ENCODE data around the gene MRPL42. TPM values are rescaled to one million over a fixed set of nuclear protein-coding genes. Genes with fewer than 3 reads are reported as not detected.

The MRPL42 gene
- total RNA-seq, 1 donor: 29.0 TPM

GRCh38 chr12:93526786-93527428 lies 59.6 kb downstream of the MRPL42 start:
- no peak for TF ChIP-seq CTCF (IDR thresholded peaks at IDR 0.05; ENCODE audit: extremely low read depth, low read depth, low read length)
- Histone ChIP-seq H2AFZ (ENCODE audit: low read length) (no peak overlapping the region), H3K4me2 (ENCODE audit: insufficient read depth, low read length) (peak overlapping the region; percentile 2), H3K27ac (ENCODE audit: low read depth, low read length) (no peak overlapping the region), H3K4me3 (ENCODE audit: insufficient read depth, low read length) (no peak overlapping the region), H3K4me1 (ENCODE audit: insufficient read depth, low read length) (peaks cover 10% of the 10 kb centered on the region), H3K36me3 (ENCODE audit: insufficient read depth, low read length) (no peaks in the 10 kb centered on the region), H3K27me3 (ENCODE audit: insufficient read depth, low read length) (no peaks in the 10 kb centered on the region), H3K9me3 (ENCODE audit: low read depth, low read length) (no peaks in the 10 kb centered on the region), H3K79me2 (ENCODE audit: insufficient read depth, low read length) (no peaks in the 10 kb centered on the region), H4K20me1 (ENCODE audit: insufficient read depth, low read length) (no peaks in the 10 kb centered on the region)
- no peak for DNase-seq (ENCODE audit: insufficient read length, low spot score, missing footprints)

GRCh38 chr12:93530358-93530757 lies 63.0 kb downstream of the MRPL42 start:
- no peaks in the 10 kb centered on the region for H4K20me1 ChIP-seq (ENCODE audit: insufficient read depth, low read length)
- no peak overlapping the region for H2AFZ ChIP-seq (ENCODE audit: low read length)
- DNase-seq (ENCODE audit: insufficient read length, low spot score, missing footprints): no peak
- H3K4me2 ChIP-seq (ENCODE audit: insufficient read depth, low read length): no peak overlapping the region
- H3K36me3 ChIP-seq (ENCODE audit: insufficient read depth, low read length): no peaks in the 10 kb centered on the region
- no peaks in the 10 kb centered on the region for H3K79me2 ChIP-seq (ENCODE audit: insufficient read depth, low read length)
- H3K4me3 ChIP-seq (ENCODE audit: insufficient read depth, low read length): no peak overlapping the region
- no peaks in the 10 kb centered on the region for H3K9me3 ChIP-seq (ENCODE audit: low read depth, low read length)
- no peak overlapping the region for H3K27ac ChIP-seq (ENCODE audit: low read depth, low read length)
- no peaks in the 10 kb centered on the region for H3K27me3 ChIP-seq (ENCODE audit: insufficient read depth, low read length)
- TF ChIP-seq CTCF (IDR thresholded peaks at IDR 0.05; ENCODE audit: extremely low read depth, low read depth, low read length): no peak
- H3K4me1 ChIP-seq (ENCODE audit: insufficient read depth, low read length): peaks cover 10% of the 10 kb centered on the region

GRCh38 chr12:93533310-93533709 lies 66.0 kb downstream of the MRPL42 start:
- Histone ChIP-seq H3K4me1 (ENCODE audit: insufficient read depth, low read length) (no peaks in the 10 kb centered on the region), H3K9me3 (ENCODE audit: low read depth, low read length) (no peaks in the 10 kb centered on the region), H3K4me2 (ENCODE audit: insufficient read depth, low read length) (no peak overlapping the region), H3K79me2 (ENCODE audit: insufficient read depth, low read length) (no peaks in the 10 kb centered on the region), H4K20me1 (ENCODE audit: insufficient read depth, low read length) (no peaks in the 10 kb centered on the region), H3K27ac (ENCODE audit: low read depth, low read length) (no peak overlapping the region), H2AFZ (ENCODE audit: low read length) (no peak overlapping the region), H3K36me3 (ENCODE audit: insufficient read depth, low read length) (no peaks in the 10 kb centered on the region), H3K4me3 (ENCODE audit: insufficient read depth, low read length) (no peak overlapping the region), H3K27me3 (ENCODE audit: insufficient read depth, low read length) (no peaks in the 10 kb centered on the region)
- no peak for DNase-seq (ENCODE audit: insufficient read length, low spot score, missing footprints)
- no peak for TF ChIP-seq CTCF (IDR thresholded peaks at IDR 0.05; ENCODE audit: extremely low read depth, low read depth, low read length)

GRCh38 chr12:93536111-93536765 lies 68.9 kb downstream of the MRPL42 start:
- Histone ChIP-seq H3K36me3 (ENCODE audit: insufficient read depth, low read length) (no peaks in the 10 kb centered on the region), H3K27ac (ENCODE audit: low read depth, low read length) (no peak overlapping the region), H4K20me1 (ENCODE audit: insufficient read depth, low read length) (no peaks in the 10 kb centered on the region), H2AFZ (ENCODE audit: low read length) (no peak overlapping the region), H3K79me2 (ENCODE audit: insufficient read depth, low read length) (no peaks in the 10 kb centered on the region), H3K9me3 (ENCODE audit: low read depth, low read length) (no peaks in the 10 kb centered on the region), H3K27me3 (ENCODE audit: insufficient read depth, low read length) (no peaks in the 10 kb centered on the region), H3K4me3 (ENCODE audit: insufficient read depth, low read length) (no peak overlapping the region), H3K4me2 (ENCODE audit: insufficient read depth, low read length) (no peak overlapping the region), H3K4me1 (ENCODE audit: insufficient read depth, low read length) (no peaks in the 10 kb centered on the region)
- TF ChIP-seq CTCF (IDR thresholded peaks at IDR 0.05; ENCODE audit: extremely low read depth, low read depth, low read length): no peak
- no peak for DNase-seq (ENCODE audit: insufficient read length, low spot score, missing footprints)
